ENCODE measurements around the gene GOLGA6L10.
"Not testable (repeated sequence)": the region's sequence is repeated elsewhere in the genome, so short reads cannot be mapped to it uniquely, and the experiment has no call there.

The GOLGA6L10 gene

GRCh38 chr15:82317091-82317489 lies 32.2 kb downstream of the GOLGA6L10 start:
- FAIRE-seq: no peak

GRCh38 chr15:82316247-82317090 lies 32.8 kb downstream of the GOLGA6L10 start:
- FAIRE-seq: not testable (repeated sequence)

GRCh38 chr15:82315519-82316246 lies 33.6 kb downstream of the GOLGA6L10 start:
- no peak for FAIRE-seq

GRCh38 chr15:82314769-82315518 lies 34.3 kb downstream of the GOLGA6L10 start:
- FAIRE-seq: no peak

- not testable (repeated sequence) for FAIRE-seq
Measured at GRCh38 chr15:82313951-82314768, 35.1 kb downstream of the GOLGA6L10 start.

- no peak for FAIRE-seq
Measured at GRCh38 chr15:82313446-82313845, 35.8 kb downstream of the GOLGA6L10 start.

GRCh38 chr15:82312586-82313349 lies 36.5 kb downstream of the GOLGA6L10 start:
- FAIRE-seq: no peak

- FAIRE-seq: not testable (repeated sequence)
Measured at GRCh38 chr15:82311321-82311720, 38.0 kb downstream of the GOLGA6L10 start.

GRCh38 chr15:82309802-82310201 lies 39.5 kb downstream of the GOLGA6L10 start:
- no peak for FAIRE-seq

GRCh38 chr15:82307714-82308081 lies 41.6 kb downstream of the GOLGA6L10 start:
- FAIRE-seq: no peak

- FAIRE-seq: no peak
Measured at GRCh38 chr15:82306791-82307713, 42.2 kb downstream of the GOLGA6L10 start.

GRCh38 chr15:82305621-82306048 lies 43.6 kb downstream of the GOLGA6L10 start:
- no peak for FAIRE-seq

GRCh38 chr15:82304778-82305090 lies 44.5 kb downstream of the GOLGA6L10 start:
- FAIRE-seq: no peak

GRCh38 chr15:82303956-82304777 lies 45.1 kb downstream of the GOLGA6L10 start:
- no peak for FAIRE-seq

- FAIRE-seq: no peak
Measured at GRCh38 chr15:82301296-82302016, 47.8 kb downstream of the GOLGA6L10 start.

- no peak for FAIRE-seq
Measured at GRCh38 chr15:82300883-82301282, 48.4 kb downstream of the GOLGA6L10 start.

- FAIRE-seq: not testable (repeated sequence)
Measured at GRCh38 chr15:82300326-82300725, 48.9 kb downstream of the GOLGA6L10 start.

- FAIRE-seq: not testable (repeated sequence)
Measured at GRCh38 chr15:82299511-82299914, 49.8 kb downstream of the GOLGA6L10 start.

GRCh38 chr15:82298520-82298919 lies 50.8 kb downstream of the GOLGA6L10 start:
- no peak for FAIRE-seq
